Peyer's patch (tissue), 4 donors: Measurements from ENCODE around the gene ZNF418. TPM values are rescaled to one million over a fixed set of nuclear protein-coding genes. Genes with fewer than 3 reads are reported as not detected.

Source experiments
- DNase-seq, 3 donors: peaks; one replicate each; pipeline ENCODE4 v3.0.0-alpha.2; 2017 to 2019
- H3K27ac ChIP-seq, 4 donors: fragments of 200-600 bp; sonication (generic); one replicate each; pipeline ENCODE4 v1.5.1; 2016 to 2019
- H3K27me3 ChIP-seq, 2 donors: fragments of 200-600 bp; sonication (generic); one replicate each; pipeline ENCODE4 v1.5.1; 2019
- H3K36me3 ChIP-seq, 3 donors: fragments of 200-600 bp; sonication (generic); one replicate each; pipeline ENCODE4 v1.5.1; 2016 to 2019
- H3K4me1 ChIP-seq, 4 donors: fragments of 200-600 bp; sonication (generic); one replicate each; pipeline ENCODE4 v1.5.1; 2016 to 2019
- H3K4me3 ChIP-seq, 4 donors: fragments of 200-600 bp; sonication (generic); 1 replicate in 3 of 4; 2 replicates in 1 of 4; pipeline ENCODE4 v1.5.1; 2016 to 2019; ENCODE audit warnings: mild to moderate bottlenecking in 1 of 4
- H3K9me3 ChIP-seq, 4 donors: fragments of 200-600 bp; sonication (generic); one replicate each; pipeline ENCODE4 v1.5.1; 2016 to 2019; ENCODE audit warnings: mild to moderate bottlenecking in 1 of 4
- POLR2A ChIP-seq, 2 donors: fragments of 450-650 bp; IDR thresholded peaks; one replicate each; pipeline ENCODE4 v1.5.1; 2017; ENCODE audit warnings: antibody characterized with exemption in 2 of 2, mild to moderate bottlenecking in 2 of 2, moderate library complexity in 2 of 2
- total RNA-seq, 4 donors: library from RNA; depleted of rRNA; stranded (reverse); fragments of >200 nt; gene quantifications; one replicate each; pipeline ENCODE4 v1.1.0, GENCODE V29; 2016
- TF ChIP-seq, protein P1 (sequence below), 6 experiments: fragments of 450-650 bp in 4 of 6; fragments of 200-600 bp in 2 of 6; sonication (generic) in 1 of 6; IDR thresholded peaks; one replicate each; pipeline ENCODE4 v1.5.1; 2017 to 2019; ENCODE audit warnings: antibody characterized with exemption in 6 of 6, mild to moderate bottlenecking in 3 of 6, moderate library complexity in 1 of 6

Gene ZNF418
- total RNA-seq, 4 donors from 2014 or later: 0.88 to 16.5 (median 2.4) TPM

DNA sequence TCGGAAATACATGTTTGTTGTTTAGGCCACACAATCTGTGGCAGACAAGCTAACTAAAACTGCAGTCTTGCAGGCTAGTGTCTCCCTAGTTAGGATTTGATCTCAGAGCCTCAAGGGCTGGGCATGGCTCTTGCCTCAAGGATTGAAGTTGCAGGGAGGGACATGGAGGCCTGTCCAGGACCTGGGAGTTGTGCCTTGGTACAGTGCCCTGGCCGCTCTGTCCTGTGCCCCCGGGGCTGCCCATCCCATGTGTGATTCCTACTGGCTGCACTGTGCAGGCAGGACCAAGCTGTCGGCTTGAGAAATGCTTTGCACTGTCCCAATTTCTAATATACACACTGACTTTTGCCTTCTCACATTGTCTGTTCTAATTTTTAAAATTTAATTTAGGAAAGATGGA lies 19.8 kb upstream of the ZNF418 start:
- TF ChIP-seq, protein P1, sequence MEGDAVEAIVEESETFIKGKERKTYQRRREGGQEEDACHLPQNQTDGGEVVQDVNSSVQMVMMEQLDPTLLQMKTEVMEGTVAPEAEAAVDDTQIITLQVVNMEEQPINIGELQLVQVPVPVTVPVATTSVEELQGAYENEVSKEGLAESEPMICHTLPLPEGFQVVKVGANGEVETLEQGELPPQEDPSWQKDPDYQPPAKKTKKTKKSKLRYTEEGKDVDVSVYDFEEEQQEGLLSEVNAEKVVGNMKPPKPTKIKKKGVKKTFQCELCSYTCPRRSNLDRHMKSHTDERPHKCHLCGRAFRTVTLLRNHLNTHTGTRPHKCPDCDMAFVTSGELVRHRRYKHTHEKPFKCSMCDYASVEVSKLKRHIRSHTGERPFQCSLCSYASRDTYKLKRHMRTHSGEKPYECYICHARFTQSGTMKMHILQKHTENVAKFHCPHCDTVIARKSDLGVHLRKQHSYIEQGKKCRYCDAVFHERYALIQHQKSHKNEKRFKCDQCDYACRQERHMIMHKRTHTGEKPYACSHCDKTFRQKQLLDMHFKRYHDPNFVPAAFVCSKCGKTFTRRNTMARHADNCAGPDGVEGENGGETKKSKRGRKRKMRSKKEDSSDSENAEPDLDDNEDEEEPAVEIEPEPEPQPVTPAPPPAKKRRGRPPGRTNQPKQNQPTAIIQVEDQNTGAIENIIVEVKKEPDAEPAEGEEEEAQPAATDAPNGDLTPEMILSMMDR (IDR thresholded peaks at IDR 0.05): no peak
- TF ChIP-seq POLR2A (IDR thresholded peaks at IDR 0.05): no peak
- Histone ChIP-seq H3K4me3 (no peak overlapping the region), H3K4me1 (no peaks in the 10 kb centered on the region), H3K27ac (no peak overlapping the region), H3K27me3 (no peaks in the 10 kb centered on the region), H3K36me3 (no peaks in the 10 kb centered on the region), H3K9me3 (peaks cover 0 to 34% (median 6%) of the 10 kb centered on the region in 4 donors)
- no peak for DNase-seq

DNA sequence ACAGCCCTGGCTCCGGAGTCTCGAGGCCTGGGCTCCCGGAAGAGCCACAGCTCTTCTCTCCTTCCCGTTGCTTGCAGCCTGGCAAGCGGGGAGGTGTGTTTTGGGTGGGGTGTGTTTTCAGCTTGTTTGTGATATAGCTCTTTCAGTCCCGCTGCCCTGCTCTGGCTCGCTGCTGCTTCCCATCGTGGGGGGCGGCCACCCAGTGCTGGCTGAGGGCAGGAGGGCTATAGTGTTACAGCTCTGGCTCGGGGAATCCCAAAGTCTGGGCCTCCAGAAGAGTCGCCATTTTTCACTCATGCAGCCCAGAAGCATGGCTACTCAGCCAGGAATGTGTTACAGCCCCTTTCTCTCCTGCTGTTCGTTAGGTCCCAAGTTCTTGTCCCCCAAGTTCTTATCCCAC lies 14.5 kb upstream of the ZNF418 start:
- Histone ChIP-seq H3K4me1 (peaks cover 0 to 11% (median 2%) of the 10 kb centered on the region in 4 donors), H3K9me3 (peaks cover 0 to 10% (median 4%) of the 10 kb centered on the region in 4 donors), H3K27ac (no peak overlapping the region), H3K27me3 (no peaks in the 10 kb centered on the region), H3K36me3 (no peaks in the 10 kb centered on the region), H3K4me3 (no peak overlapping the region)
- TF ChIP-seq, protein P1 (IDR thresholded peaks at IDR 0.05): no peak
- no peak for TF ChIP-seq POLR2A (IDR thresholded peaks at IDR 0.05)
- no peak for DNase-seq

DNA sequence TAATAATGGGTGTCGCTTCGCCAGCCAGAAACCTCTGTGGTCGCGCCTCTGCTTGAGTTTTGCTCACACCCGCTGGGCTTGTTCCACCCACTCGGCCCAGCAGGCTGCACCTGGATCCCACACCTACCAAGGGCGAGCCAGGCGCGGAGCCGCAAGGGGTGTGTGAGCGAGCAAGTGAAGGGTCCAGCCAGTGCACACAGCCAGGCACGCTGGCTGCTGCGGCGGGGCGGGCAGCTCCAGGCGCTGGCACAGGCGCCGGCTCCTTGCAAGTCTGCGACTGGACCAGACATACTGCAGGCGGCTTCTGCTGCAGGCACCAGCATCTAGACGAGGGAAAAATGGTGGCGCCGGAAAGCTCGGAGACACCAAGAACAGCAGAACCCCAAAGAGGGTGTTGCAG lies 14.1 kb upstream of the ZNF418 start:
- no peak overlapping the region for H3K4me3 ChIP-seq
- no peak for DNase-seq
- TF ChIP-seq, protein P1 (IDR thresholded peaks at IDR 0.05): no peak
- no peak for TF ChIP-seq POLR2A (IDR thresholded peaks at IDR 0.05)
- peaks cover 0 to 11% (median 2%) of the 10 kb centered on the region in 4 donors for H3K4me1 ChIP-seq
- H3K27ac ChIP-seq: no peak overlapping the region
- H3K27me3 ChIP-seq: no peaks in the 10 kb centered on the region
- H3K9me3 ChIP-seq: peaks cover 0 to 13% (median 5%) of the 10 kb centered on the region in 4 donors
- H3K36me3 ChIP-seq: peaks cover 0 to 2% (median 0%) of the 10 kb centered on the region in 3 donors

DNA sequence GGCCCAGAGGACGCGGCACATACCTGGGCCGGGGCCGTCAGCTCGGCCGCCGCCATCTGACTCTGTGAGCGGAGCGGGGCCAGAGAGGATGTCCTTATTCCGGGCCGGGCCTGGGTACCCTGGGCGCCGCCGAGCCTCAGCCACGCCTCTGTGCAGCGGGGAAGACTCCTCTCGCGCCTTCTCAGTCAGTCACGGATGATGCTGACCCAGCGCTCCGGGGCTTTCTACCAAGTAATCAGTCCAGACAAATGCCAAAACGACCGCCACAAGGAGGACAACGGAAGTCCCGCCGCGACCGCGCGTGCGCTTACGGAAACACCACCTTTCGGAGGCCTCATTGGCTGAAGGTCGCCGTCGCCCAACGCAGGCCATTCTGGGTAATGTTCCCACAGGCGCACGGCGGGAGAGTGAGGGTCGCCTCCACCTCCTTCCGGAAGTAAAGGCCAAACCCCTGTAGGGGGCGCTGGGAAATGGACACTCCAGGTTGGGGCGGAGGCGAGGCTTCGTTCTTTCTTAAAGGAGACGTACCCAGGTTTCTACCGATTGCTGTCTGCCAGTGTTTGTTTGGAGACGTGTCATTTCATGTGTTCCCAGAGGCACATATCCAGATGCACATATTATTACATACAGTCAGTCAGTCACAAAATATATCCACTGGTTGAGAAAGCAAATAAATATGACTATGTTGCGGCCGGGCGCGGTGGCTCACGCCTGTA lies 12.4 kb upstream of the ZNF418 start, which contains the start of gene ZNF256:
Gene ZNF256, minus strand, starts transcription at position 288 of the 716 bp plus-strand sequence. Its CDS starts 232 bp downstream, at position 56.
- H3K36me3 ChIP-seq: peaks cover 0 to 19% (median 0%) of the 10 kb centered on the region in 3 donors
- H3K27me3 ChIP-seq: no peaks in the 10 kb centered on the region
- TF ChIP-seq POLR2A (IDR thresholded peaks at IDR 0.05): peak in 1 of 2 donors; percentile 20
- TF ChIP-seq, protein P1 (IDR thresholded peaks at IDR 0.05): peak; percentile 48 to 69 (median 58)
- peak within 1 kb of the TSS; percentile 48 to 80 (median 70) for H3K27ac ChIP-seq
- peak; percentile 89 to 96 (median 93) for DNase-seq
- peak within 1 kb of the TSS; percentile 47 to 87 (median 77) for H3K4me3 ChIP-seq
- peaks cover 0 to 11% (median 2%) of the 10 kb centered on the region in 4 donors for H3K4me1 ChIP-seq
- H3K9me3 ChIP-seq: peaks cover 0 to 29% (median 11%) of the 10 kb centered on the region in 4 donors

DNA sequence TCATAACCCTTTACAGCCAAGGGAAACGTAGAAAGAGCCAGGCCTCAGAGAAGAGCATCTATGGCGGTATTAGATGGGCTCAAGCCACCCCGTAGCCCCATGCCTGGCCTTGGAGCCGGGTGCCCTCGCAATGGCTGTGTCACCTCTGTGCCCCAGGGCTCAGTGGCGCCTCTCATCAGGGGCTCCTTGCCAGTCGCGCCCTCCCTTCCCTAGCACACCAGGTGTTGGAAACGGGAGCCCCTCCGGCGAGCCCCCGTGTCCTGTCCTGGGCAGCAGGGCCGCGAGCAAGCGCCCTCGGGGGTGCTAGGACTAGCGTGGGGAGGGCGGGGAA lies 11.9 kb upstream of the ZNF418 start:
- Histone ChIP-seq H3K27me3 (no peaks in the 10 kb centered on the region), H3K36me3 (peaks cover 0 to 25% (median 0%) of the 10 kb centered on the region in 3 donors), H3K4me1 (peaks cover 0 to 11% (median 2%) of the 10 kb centered on the region in 4 donors), H3K27ac (peak overlapping the region; percentile 48 to 80 (median 70)), H3K9me3 (peaks cover 0 to 34% (median 14%) of the 10 kb centered on the region in 4 donors), H3K4me3 (peak overlapping the region; percentile 47 to 87 (median 77))
- TF ChIP-seq, protein P1 (IDR thresholded peaks at IDR 0.05): no peak
- DNase-seq: no peak
